GM12801 (cell line): ENCODE results near the gene DGKG.

Experiments used
- CTCF ChIP-seq: IDR thresholded peaks from one replicate; pipeline ENCODE4 v1.5.1; 2011; ENCODE audit warnings: control low read depth; ENCODE audit not compliant: insufficient read length; ENCODE audit errors: extremely low read depth

Gene DGKG

GRCh38 chr3:186142393-186142932 lies 219.6 kb downstream of the DGKG start:
- no peak for TF ChIP-seq CTCF

- TF ChIP-seq CTCF: no peak
These were observed 220.2 kb downstream of the DGKG start for GRCh38 chr3:186141790-186142189.

GRCh38 chr3:186138272-186138981 lies 223.6 kb downstream of the DGKG start:
- no peak for TF ChIP-seq CTCF

- no peak for TF ChIP-seq CTCF
These were observed 224.9 kb downstream of the DGKG start for GRCh38 chr3:186137051-186137685.

- no peak for TF ChIP-seq CTCF
These were observed 228.1 kb downstream of the DGKG start for GRCh38 chr3:186133980-186134379.

- no peak for TF ChIP-seq CTCF
These were observed 229.5 kb downstream of the DGKG start for GRCh38 chr3:186132487-186132886.

GRCh38 chr3:186129206-186129605 lies 232.8 kb downstream of the DGKG start:
- TF ChIP-seq CTCF: no peak
